Stimulated activated CD4-positive, alpha-beta T cell treated with anti-CD3 and anti-CD28 coated beads, Interleukin-2, amount 100 ng/mL, for 24 hours (primary cell): ENCODE data around the gene PLA2G12A.
A peak's percentile ranks its signal among the peaks of the same experiment; 100 is the strongest.
"Not testable (repeated sequence)": the region's sequence is repeated elsewhere in the genome, so short reads cannot be mapped to it uniquely, and the experiment has no call there.

Experiments used
- DNase-seq, 2 donors: peaks; one replicate each; pipeline ENCODE4 v3.0.0-alpha.2; 2020

The PLA2G12A gene

GRCh38 chr4:109728385-109728784 lies 1.5 kb downstream of the PLA2G12A start:
- DNase-seq, result no peak

DNA sequence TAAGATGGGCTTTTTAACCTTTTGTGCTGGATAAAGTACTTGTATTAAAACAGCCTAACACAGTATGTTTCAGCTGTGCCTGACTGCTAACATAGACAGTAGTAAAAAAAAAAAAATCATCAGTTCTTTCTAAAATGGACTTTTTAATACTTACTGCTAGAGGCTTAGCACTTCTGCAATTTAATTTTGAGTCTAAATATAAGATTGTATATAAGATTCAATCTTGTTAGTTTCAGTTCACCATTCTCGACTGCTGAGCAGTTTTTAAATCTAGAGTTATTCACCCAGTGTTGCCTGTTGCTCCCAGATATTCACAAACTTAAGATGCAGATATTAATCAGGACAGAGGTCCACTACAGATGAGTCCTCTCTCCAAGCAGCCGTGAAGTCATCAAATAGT lies 6.8 kb downstream of the PLA2G12A start:
- no peak for DNase-seq

DNA sequence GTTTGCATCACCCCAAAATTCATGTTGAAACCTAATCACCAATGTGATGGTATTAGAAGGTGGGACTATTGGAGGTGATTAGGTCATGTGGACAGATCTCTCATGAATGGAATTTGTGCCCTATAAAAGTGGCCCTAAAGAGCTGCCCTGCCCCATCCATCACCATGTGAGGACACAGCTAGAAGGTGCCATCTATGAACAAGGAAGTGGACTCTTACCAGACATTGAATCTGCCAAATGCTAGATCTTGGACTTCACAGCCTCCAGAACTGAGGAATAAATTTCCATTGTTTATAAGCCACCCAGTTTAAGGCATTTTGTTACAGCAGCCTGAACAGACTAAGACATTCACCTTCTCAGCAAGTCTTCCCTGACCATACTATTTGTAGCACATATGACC lies 7.5 kb downstream of the PLA2G12A start:
- no peak for DNase-seq

- DNase-seq, result no peak
Observed at GRCh38 chr4:109721033-109721432, 8.8 kb downstream of the PLA2G12A start.

GRCh38 chr4:109719604-109720003 lies 10.3 kb downstream of the PLA2G12A start:
- no peak for DNase-seq

DNA sequence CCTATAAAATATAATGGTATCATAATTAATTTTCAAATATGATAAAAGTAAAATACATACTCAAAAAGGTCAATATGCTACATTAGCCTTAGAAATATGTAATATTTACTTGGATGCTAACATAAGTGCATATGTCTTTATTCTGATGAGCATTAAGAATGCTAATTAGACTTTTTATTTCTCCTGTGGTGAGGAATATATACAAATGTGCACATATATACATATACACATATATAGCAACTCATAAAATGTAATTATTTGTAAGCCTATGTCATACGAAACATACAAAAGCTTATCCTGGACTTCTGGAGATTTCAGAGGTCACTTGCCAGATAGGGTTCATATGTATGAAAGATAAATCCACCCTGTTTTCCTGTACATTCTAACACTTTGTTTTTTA lies 11.1 kb downstream of the PLA2G12A start:
- no peak for DNase-seq

GRCh38 chr4:109713500-109713899 lies 16.4 kb downstream of the PLA2G12A start:
- no peak for DNase-seq

GRCh38 chr4:109708990-109709389 lies 20.9 kb downstream of the PLA2G12A start:
- DNase-seq, result no peak

DNA sequence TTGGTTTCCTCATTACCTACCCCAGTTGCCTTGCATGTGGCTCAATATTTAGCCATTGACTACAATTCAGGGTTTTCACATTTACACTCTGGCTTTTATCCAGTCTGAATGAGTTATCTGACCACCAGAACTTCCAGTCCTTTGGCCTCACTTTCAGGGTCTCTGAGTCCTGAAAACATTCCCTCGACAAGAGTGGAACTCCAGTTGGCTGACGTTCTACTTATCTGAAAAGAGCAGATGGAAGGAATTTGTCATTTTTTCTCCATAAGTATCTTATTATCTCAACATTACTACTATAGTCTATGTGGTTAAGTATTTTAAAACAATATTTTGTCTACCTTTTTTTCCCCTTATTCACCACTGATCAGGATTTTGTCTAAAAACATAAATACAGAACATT lies 21.4 kb downstream of the PLA2G12A start:
- DNase-seq, result no peak

DNA sequence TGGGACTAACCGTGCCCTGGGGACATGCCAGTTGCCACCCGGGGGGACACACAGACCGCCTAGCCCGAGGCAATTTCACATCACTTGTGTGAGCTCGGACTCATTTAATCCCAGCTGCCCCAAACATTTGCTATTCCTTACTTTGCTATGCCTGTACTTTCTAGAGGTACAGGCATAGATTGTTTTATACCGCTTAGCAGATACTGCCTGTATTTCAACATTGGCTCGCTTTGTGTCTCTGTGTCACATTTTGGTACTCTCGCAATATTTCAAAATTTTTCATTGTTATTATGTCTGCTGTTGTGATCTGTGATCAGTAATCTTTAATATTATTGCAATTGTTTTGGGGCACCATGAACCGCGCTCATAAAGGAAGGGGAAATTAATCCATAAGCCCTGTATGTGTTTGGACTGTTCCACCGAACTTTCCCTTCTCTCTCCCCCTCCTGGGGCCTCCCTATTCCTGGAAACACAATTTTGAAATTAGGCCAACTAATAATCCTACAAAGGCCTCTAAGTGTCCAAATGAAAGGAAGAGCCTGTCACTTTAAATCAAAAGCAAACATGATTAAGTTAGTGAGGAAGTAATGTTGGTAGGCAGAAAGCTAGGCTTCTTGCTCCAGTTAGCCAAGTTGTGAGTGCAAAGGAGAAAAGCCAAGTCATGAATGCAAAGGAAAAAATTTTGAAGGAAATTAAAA lies 26.1 kb downstream of the PLA2G12A start:
- DNase-seq, result no peak

GRCh38 chr4:109702950-109703663 lies 26.8 kb downstream of the PLA2G12A start, which contains the start of gene CASP6:
Gene CASP6, minus strand, starts transcription at chr4:109703445. Its CDS starts 50 bp downstream, at chr4:109703395.
- DNase-seq, result peak; percentile 71 to 76

DNA sequence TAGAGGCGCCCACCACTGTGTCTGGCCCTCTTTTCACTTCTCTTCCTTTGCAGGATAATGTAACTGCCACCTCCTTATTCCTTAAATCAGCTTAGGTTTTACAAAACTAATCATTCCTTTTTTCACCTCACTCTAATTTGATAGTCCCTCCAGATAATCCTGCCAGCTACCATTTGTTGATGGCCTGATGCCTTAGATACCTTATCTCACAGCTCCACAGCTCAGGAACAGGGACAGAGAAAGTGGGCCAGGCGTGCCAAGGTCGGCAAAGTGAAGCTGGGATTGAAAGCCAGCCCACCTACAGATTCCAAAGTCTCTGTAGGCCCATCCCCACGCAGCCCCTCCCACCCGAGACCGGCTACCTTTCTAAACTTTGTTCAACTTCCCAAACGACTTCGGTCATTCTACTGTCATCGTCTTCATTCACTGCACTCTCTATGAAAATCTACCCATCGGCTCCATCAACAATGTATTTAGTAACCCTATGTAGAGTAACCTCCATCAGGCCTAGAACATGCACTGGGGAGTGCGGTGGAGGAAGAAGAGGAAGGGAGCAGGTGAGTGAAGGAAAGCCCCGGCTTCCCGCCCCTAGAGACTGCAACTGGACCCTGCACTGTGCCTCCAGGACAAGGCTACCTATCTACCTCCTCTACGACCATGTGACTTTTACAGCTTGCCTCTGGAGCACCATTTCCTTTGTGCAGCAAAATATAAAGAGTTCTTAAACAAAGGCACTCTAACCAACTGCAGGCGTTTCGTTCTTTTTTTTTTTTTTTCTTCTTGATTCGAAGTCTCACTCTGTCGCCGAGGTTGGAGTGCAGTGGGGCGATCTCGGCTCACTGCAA lies 28.1 kb downstream of the PLA2G12A start:
- no peak for DNase-seq

DNA sequence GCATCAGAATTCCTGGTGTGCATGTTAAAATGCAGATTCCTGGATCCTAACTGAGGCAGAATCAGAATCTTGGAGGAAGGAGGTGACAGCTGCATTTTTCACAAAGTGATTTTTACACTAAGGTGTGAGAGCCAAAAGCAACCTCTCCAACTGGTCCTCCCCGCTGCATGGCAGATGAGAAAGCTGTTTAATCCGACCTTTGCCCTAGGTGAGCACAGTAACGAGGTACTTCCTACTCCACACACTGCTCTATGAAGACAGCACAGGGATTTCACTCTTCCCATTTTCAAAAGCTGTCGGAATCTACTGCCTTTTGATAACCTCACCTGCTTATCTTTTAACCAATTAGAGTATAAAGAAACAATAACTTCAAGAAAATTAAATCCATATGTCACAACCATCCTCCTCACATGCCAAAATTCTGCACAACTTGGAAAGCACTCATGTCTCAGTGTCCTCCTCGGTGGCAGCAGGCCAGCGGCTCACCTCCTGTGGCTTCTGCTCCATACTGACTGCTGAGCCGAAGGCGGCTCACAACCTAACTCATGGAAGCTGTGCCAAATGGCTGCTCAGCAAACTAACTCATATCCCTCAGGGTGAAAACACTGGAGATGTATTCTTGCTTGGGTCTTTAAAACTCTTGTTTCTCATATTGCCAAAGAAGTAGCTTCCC lies 30.2 kb downstream of the PLA2G12A start:
- DNase-seq, result no peak

- no peak for DNase-seq
Observed at GRCh38 chr4:109698656-109699055, 31.2 kb downstream of the PLA2G12A start.

DNA sequence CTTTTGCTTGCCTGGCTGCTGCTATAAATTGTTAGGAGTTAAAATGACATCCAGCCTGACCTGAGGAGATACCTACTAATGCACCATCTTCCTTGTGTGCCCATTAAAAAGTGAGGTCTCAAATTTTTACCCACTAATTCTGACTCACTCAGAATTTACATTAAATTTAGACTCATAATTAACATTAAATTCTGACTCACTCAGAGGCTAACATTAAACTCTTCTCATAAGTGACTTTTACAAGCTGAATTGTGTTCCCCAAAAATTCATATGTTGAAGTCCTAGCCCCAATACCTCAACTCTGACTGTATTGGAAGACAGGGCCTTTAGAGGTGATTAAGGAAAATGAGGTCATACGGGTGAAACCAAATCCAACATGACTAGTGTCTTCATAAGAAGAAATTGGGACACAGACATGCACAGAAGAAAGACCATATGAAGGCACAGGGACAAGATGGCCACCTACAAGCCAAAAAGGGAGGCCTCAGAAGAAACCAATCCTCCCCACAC lies 38.4 kb downstream of the PLA2G12A start:
- no peak for DNase-seq

DNA sequence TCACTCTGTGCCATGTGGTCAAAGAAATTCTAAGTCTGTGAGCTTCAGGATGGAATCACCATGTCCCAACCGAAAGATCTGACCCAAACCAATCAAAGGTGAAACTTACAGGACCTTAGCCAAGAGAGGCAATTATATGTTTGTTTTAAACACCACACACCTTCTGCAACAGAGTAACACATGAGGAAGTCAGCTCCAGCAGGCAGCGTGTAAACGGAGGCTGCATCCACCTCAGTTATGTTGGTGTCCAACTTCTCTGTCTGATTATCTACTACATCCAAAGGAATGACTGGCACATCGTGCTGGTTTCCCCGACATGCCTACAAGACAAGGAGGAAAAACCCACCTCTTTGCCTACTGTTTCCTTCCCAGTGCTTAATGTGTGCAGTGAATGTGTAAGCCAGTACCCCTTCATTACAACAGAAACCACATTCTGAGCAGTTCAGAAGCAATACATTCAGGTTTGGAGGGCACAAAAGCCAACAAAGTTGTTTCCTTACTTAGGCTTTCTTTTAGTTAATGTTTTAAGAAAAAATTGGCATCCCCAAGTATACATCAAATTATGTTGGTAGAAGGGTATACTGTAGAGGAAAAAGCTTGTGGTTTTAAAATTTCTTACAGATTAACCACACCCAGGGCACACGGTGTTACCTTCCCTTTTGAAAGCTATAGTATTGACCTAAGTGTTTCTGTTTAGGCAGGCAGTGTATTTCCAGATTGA lies 39.0 kb downstream of the PLA2G12A start:
- no peak for DNase-seq

GRCh38 chr4:109684727-109685126 lies 45.1 kb downstream of the PLA2G12A start:
- no peak for DNase-seq

- DNase-seq, result no peak
Observed at GRCh38 chr4:109683621-109684253, 46.1 kb downstream of the PLA2G12A start.

DNA sequence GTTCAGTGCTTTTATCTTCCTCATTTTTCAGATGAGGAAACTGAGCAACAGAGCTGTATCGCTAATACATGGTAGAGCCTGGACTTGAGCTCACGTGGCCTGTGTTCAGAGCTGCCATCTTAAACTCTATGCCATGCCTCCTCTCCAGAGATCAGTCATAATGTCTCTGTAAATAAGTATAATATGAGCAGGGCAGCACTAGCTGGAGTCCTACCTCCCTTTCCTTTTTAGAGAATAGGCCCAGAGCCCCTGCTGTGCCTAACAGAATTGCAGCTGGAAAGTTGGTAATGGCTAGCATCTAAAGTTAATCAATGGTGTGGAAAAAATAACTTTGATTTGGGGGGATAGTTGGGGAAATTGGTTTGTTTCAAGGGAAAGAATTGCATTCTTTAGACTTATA lies 47.0 kb downstream of the PLA2G12A start:
- DNase-seq, result no peak

- DNase-seq, result not testable (repeated sequence)
Observed at GRCh38 chr4:109678925-109679324, 50.9 kb downstream of the PLA2G12A start.

GRCh38 chr4:109678472-109678871 lies 51.4 kb downstream of the PLA2G12A start:
- not testable (repeated sequence) for DNase-seq

- DNase-seq, result no peak
Observed at GRCh38 chr4:109676886-109677285, 53.0 kb downstream of the PLA2G12A start.
